DMS79 (cell line): ENCODE measurements around the gene GLI2.

Source experiments
- DNase-seq: peaks from one replicate; lab custom pipeline; 2025; lab: John Stamatoyannopoulos, UW

GLI2 gene

GRCh38 chr2:120758181-120759144 lies 22.8 kb downstream of the GLI2 start:
- DNase-seq, result no peak

GRCh38 chr2:120759543-120760331 lies 24.1 kb downstream of the GLI2 start:
- DNase-seq, result no peak

DNA sequence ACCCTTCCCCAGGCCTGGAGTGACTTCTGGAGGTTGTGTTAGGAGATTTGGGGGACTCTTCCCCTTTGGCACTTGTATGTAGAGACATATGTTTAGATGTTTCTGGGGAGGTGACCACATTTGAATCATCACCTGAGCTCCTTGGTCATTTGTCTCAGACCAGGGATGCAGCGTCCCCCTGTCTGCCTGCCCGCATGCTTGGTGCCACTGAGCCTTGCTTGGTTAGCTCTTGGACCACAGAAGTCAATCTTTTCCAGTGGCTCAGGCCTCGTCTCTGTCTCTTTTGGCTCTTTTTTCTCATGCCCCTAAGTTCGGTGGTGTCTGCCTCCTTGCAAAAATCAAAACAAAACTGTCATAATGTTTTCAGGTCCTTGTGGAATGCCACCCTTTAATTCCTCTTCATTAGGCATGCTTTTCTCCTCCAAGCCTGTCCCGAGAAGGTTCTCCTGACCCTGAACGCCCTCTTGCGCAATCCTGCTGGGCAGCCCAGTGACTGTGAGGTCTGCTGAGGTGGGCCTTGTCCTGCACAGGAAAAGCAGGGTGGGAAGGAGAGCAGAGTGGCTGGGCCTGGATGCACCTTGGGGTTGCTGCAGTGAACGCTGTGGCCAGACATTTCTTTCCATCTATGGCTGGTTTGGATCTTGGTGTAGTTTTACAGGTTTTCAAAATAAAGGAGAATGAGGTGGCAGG lies 24.9 kb downstream of the GLI2 start:
- no peak for DNase-seq

DNA sequence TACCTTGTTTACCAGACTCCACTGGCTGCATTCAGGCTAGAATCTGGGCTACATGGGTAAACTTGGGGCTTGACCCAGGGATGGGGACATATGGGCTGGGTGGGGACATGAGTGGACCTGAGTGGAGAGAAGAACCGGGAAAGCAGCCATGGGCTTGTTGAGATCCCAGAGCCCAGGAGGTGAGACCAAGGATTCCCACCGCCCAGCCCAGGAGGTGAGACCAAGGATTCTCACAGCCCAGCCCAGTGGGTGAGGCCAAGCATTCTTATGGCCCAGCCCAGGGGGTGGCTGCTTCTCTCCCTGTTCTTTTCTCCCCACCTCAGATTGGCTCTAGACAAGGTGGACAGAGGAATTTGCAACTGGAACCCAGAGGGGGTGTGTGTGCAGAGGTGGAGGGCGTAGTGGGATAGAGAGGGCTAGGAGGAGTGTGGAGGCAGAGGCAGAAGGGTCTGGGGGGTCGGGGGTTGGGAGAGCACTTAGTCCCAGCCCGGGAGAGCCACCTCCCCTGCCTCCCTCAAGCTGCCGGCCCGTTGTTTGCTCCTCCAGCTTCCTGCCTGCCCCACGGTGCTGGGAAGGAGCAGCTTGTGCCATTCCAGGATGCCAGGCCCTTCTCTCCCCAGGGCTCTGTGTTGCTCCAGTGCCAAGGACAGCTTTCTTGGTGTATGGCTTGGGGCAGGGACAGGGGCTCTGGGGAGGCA lies 25.6 kb downstream of the GLI2 start:
- DNase-seq, result no peak

- no peak for DNase-seq
Measured at GRCh38 chr2:120761911-120762310, 26.2 kb downstream of the GLI2 start.

GRCh38 chr2:120762341-120763061 lies 26.8 kb downstream of the GLI2 start:
- no peak for DNase-seq

DNA sequence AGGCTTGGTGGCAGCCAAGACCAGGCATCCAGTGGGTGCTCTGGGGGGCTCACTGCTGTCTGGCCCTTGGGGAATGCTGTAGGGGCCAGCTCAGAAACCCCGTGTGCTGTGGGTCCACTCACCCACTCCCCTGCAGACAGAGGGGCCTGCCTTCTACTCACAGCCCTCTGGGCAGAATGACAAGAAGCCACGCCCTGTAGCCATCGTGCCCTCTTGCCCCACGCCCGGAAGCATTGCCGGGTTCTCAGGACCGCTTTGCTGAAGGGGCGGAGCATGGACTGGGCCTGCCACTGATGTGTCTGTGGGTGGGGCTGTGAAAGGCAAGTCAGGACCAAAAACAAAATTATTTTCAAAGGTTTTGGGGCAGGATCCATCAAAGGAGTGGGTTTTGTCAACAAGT lies 27.8 kb downstream of the GLI2 start:
- no peak for DNase-seq

- no peak for DNase-seq
Measured at GRCh38 chr2:120763931-120764330, 28.3 kb downstream of the GLI2 start.

DNA sequence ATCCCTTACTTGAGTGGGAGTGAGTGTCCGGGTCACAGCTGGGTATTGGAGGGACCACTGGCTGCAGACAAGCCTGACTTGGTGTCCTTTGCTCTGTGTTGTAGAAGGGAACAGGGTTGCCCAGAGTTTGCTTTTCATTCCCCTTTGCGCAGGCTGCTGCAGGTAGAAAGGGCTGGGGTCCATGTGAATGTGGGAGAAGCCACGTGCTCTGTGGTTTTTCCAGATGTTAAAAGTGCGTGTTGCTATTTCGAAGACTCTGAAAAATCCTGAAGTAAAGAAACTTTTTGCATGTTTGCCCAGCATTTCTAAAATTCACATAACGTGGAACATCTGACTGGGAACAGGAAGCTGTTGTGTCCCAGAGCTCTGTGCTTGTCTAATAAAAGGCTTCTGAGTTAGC lies 28.8 kb downstream of the GLI2 start:
- no peak for DNase-seq

DNA sequence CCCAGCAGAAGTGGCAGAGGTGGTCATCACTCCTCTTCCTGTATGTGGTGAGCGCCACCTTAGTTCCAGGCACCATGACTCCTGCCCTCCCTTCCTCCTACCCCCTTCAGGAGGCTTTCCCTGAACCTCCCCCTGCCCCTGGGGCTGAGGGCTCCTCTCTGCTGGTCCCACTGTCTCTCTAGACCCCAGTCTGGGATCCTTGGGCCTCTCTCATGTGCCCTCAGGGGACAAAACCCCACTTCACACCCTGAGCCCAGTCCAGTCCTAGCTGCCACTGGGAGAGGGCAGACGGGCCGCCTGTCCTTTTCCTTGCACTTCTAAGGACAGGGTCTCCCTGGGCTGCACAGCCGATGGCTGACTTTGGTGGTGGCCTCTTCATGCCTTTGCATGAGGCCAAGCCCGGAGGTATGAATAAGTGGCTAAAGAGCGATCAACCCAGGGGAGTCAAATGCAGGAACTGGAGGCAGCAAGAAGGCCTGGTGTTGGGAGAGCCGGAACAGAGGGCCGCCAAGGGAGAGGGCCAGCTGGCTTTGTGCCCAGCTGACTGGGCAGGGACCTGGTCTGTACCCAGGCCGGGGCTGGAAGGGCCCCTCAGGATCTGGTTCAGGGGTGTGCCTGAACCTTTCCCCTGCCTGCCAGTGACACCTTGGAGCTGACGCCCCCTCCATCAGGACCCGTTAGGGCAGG lies 29.5 kb downstream of the GLI2 start:
- no peak for DNase-seq

- no peak for DNase-seq
Measured at GRCh38 chr2:120765678-120766469, 30.2 kb downstream of the GLI2 start.

GRCh38 chr2:120766470-120767351 lies 31.0 kb downstream of the GLI2 start:
- DNase-seq, result no peak

DNA sequence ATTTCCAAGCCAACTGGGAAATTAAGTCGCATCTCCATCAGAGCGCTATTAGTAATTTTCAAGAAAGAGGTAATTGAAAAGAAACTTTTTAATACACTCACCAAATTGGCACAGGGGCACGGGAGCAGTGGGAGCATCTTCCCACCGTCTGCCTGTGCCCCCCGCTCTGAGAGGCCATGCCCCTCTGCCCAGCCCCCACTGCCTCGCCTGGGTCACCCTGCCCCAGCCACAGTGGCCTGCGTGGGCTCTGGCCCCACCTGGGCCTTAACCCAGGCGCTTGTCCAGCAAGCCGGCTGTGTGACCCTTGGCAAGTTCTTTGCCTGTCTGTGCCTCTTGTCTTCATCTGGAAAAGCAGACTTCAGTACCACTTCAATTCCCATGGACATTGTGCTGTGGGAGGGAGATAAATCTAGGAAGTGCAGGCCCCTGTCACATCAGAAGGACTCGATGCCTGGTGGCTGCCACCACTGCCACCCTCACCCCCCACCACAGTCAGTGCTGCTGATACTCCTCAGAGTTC lies 31.9 kb downstream of the GLI2 start:
- no peak for DNase-seq

DNA sequence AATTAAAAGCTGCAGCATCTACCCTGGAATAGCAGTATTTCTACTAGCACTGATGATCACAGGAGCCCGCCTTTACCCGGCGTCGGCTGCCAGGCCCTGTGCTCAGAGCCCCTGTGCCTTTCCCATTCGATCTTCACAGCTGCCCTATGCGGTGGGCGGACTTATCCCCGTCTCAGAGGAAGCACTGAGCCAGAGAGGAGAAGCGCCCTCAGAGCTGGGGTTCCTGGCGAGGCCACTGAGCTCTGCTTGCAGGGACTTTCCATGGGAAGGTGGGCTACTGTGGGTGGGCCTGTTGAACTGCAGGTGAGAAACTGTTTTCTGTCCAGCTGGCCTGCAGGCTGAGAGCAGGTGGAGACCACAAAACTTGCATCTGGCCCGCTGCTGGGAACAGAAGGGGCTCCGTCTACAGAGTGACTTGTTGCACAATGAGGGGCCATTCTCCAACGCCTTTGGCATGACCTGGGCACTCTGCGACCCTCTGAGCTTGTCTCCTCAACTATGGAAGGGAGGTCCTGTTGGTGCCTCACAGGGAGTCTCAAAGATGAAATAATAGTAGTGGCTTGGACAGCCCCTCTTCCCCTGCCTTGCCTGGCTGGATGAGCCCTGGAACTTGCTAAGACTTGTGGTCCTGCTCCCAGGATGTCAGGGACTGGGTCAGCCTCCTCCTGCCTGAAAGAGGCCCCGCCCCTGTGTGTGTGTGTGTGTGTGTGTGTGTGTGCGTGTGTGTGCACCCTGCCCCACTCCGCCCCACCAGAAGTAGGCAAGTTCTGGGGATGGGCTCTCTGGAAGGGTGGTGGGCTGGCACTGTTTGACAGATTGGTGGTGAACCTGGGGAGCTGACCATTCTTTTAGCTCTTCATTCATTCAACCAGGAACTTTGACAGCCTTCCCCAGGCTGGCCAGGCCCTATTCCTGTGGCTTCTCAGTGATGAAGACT lies 32.7 kb downstream of the GLI2 start:
- no peak for DNase-seq

DNA sequence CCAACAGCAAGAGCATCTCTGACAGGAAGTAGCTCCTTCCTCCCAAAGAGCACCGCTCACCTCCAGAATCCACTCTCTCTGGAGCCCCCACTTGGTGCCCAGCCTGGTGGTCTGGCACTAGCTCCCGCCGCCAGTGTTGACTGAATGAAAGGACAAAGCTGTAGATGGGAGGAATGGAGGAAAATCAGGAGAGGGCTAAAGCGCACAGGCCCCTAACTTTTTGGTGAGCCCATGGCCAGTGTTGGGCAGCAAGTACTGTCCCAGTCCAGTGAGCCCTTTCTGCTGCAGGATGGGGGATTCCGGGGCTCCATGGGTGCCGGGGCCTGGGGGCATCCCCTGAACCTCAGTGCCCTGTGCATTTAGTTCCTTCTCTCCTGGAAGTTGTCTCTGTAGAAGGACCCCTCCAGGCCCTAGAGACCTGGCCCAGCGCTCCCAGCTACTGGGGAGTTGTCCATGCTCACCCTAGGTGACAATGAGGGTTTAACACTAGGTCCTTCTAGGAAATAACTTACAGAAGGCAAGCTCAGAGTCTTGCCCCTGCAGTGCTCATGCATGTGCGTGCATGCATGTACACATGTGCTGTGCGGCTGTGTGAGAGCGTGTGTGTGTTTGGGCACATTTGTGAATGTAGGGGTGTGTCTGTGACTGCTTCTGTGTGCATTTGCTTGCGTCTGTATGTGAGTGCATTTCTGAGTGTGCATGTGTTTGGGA lies 33.6 kb downstream of the GLI2 start:
- DNase-seq, result no peak

DNA sequence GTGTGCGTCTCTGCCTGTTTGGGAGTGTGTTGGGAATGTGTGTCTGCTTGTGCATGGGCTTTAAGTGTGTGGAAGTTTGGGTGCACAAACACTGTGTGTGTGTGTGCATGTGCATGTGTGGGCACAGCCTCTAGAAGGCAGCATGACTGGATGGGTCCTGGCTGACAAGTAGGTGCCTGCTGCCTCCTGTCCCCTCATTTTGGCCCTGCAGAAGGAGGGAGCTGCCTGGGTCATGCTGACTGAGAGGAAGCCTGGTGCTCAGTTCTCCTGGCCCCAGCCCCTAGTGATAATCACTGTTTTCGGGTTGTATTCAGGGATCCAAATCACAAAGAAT lies 34.1 kb downstream of the GLI2 start:
- DNase-seq, result no peak

GRCh38 chr2:120770176-120770575 lies 34.5 kb downstream of the GLI2 start:
- no peak for DNase-seq
